Lung (tissue), 12 donors: Measurements from ENCODE around the gene OR51L1. TPM values are rescaled to one million over a fixed set of nuclear protein-coding genes. Genes with fewer than 3 reads are reported as not detected.

Source experiments
- ATAC-seq: fragments of 200-7000 bp; cut with Tn5 transposase; one replicate; pipeline ENCODE4 v1.9.1; 2020; ENCODE audit warnings: moderate number of reproducible peaks; ENCODE audit not compliant: insufficient read depth, low FRiP score
- DNase-seq, 3 donors: peaks; one replicate each; pipeline ENCODE4 v3.0.0-alpha.2; 2013 to 2017
- H3K27ac ChIP-seq, 2 donors: one replicate each; pipeline ENCODE4 v1.5.1; 2013; ENCODE audit warnings: mild to moderate bottlenecking in 2 of 2, moderate library complexity in 2 of 2, control low read depth in 1 of 2, inconsistent platforms in 1 of 2, low read depth in 1 of 2, low read length in 1 of 2
- H3K27me3 ChIP-seq, 3 donors: one replicate each; pipeline ENCODE4 v1.5.1; 2013; ENCODE audit warnings: low read length in 2 of 3; ENCODE audit not compliant: control insufficient read depth in 3 of 3, insufficient read depth in 3 of 3
- H3K36me3 ChIP-seq, 4 donors: one replicate each; pipeline ENCODE4 v1.5.1; 2013; ENCODE audit warnings: low read length in 4 of 4, mild to moderate bottlenecking in 1 of 4, moderate library complexity in 1 of 4; ENCODE audit not compliant: control insufficient read depth in 4 of 4, insufficient read depth in 4 of 4
- H3K4me1 ChIP-seq, 5 donors: one replicate each; pipeline ENCODE4 v1.5.1; 2013; ENCODE audit warnings: low read length in 5 of 5, mild to moderate bottlenecking in 2 of 5, moderate library complexity in 1 of 5; ENCODE audit not compliant: control insufficient read depth in 5 of 5, insufficient read depth in 5 of 5
- H3K4me3 ChIP-seq: one replicate; pipeline ENCODE4 v1.5.1; 2013; ENCODE audit warnings: mild to moderate bottlenecking, control low read depth, moderate library complexity
- H3K9ac ChIP-seq, 2 donors: one replicate each; pipeline ENCODE4 v1.5.1; 2013; ENCODE audit warnings: low read length in 2 of 2, control low read depth in 1 of 2; ENCODE audit not compliant: insufficient read depth in 1 of 2
- H3K9me3 ChIP-seq, 4 donors: one replicate each; pipeline ENCODE4 v1.5.1; 2013; ENCODE audit warnings: low read length in 3 of 4, mild to moderate bottlenecking in 1 of 4, moderate library complexity in 1 of 4; ENCODE audit not compliant: control insufficient read depth in 4 of 4, insufficient read depth in 3 of 4
- WGBS, 2 donors: extraction: QIAGEN DNeasy Blood & Tissue Kit; methylation state at CpG; one replicate each; pipeline ENCODE4 v1.1.7; 2013; 5-methylcytosine and 5-hydroxymethylcytosine counted together
- polyA plus RNA-seq, 2 donors: library from polyadenylated mRNA; stranded (reverse); fragments of 200-250 nt; gene quantifications; one replicate each; pipeline ENCODE4 v1.2.1, GENCODE V29; 2013
- total RNA-seq, 2 donors: library from RNA; depleted of rRNA in 1 of 2; stranded (reverse); fragments of >200 nt in 1 of 2; gene quantifications; one replicate each; pipeline ENCODE4 v1.2.1, GENCODE V29; 2014 to 2021
- TF ChIP-seq, protein P1 (sequence below): IDR thresholded peaks from 2 replicates; pipeline ENCODE4 v1.5.1; 2012; ENCODE audit warnings: mild to moderate bottlenecking; ENCODE audit errors: control extremely low read depth, extremely low read depth
- donor health status: control.
- donor health status: control.
- donor health status: Bipolar disorder and iron deficiency.
- donor health status: healthy.
- donor health status: DM: yes; HTN: yes; CAD: no.

The OR51L1 gene
- total and polyA plus RNA-seq, 4 donors = not detected

DNA sequence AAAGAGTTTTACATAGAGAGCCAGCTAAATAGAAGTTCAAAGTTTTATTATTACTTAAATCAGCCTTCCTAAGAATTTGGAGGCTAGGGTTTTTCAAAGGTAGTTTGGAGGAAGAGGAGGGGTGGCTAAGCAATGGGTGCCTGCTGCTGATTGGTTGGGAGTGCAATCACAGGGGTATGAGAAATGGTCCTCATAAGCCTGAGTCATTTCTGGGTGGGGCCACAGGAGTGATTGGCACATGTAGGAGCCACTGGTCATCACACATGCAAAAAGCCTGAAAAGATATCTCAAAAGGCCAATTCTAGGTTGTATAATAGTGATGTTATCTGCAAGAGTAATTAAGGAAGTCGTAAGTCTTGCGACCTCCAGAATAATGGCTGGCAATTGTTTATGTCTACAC lies 12.9 kb downstream of the OR51L1 start:
- ATAC-seq (no peak), DNase-seq (no peak)
- TF ChIP-seq, protein P1, sequence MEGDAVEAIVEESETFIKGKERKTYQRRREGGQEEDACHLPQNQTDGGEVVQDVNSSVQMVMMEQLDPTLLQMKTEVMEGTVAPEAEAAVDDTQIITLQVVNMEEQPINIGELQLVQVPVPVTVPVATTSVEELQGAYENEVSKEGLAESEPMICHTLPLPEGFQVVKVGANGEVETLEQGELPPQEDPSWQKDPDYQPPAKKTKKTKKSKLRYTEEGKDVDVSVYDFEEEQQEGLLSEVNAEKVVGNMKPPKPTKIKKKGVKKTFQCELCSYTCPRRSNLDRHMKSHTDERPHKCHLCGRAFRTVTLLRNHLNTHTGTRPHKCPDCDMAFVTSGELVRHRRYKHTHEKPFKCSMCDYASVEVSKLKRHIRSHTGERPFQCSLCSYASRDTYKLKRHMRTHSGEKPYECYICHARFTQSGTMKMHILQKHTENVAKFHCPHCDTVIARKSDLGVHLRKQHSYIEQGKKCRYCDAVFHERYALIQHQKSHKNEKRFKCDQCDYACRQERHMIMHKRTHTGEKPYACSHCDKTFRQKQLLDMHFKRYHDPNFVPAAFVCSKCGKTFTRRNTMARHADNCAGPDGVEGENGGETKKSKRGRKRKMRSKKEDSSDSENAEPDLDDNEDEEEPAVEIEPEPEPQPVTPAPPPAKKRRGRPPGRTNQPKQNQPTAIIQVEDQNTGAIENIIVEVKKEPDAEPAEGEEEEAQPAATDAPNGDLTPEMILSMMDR = no peak
- Histone ChIP-seq H3K27ac (no peak overlapping the region), H3K4me1 (no peaks in the 10 kb centered on the region), H3K27me3 (no peaks in the 10 kb centered on the region), H3K9ac (no peak overlapping the region), H3K4me3 (no peak overlapping the region), H3K9me3 (no peaks in the 10 kb centered on the region), H3K36me3 (no peaks in the 10 kb centered on the region)
- WGBS, 2 donors = 27 to 42% methylated on average over 2 of the region's 2 CpGs

DNA sequence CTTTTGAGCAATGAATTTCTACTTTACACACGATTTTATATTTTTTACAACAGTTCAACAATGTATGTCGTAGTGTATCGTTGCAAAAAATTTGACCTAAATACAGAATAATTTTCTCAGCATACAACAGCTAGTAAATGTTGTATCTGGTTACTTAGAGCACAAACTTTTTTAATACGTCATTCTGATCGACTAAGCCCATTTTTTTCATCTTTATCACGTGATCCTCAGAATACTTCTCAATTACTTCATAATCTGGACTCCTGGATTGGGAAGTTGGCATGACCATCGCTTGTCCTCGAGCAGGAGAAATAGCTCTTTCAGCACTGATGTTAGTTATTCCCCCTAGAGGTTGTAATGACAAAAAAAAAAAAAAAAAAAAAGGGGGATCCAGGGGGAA lies 16.6 kb downstream of the OR51L1 start:
- Histone ChIP-seq H3K9me3 (no peaks in the 10 kb centered on the region), H3K9ac (no peak overlapping the region), H3K27me3 (no peaks in the 10 kb centered on the region), H3K27ac (no peak overlapping the region), H3K36me3 (no peaks in the 10 kb centered on the region), H3K4me1 (no peaks in the 10 kb centered on the region), H3K4me3 (no peak overlapping the region)
- DNase-seq = no peak
- TF ChIP-seq, protein P1 = no peak
- no peak for ATAC-seq
- WGBS, 2 donors = 72 to 79% methylated on average over 8 of the region's 8 CpGs

DNA sequence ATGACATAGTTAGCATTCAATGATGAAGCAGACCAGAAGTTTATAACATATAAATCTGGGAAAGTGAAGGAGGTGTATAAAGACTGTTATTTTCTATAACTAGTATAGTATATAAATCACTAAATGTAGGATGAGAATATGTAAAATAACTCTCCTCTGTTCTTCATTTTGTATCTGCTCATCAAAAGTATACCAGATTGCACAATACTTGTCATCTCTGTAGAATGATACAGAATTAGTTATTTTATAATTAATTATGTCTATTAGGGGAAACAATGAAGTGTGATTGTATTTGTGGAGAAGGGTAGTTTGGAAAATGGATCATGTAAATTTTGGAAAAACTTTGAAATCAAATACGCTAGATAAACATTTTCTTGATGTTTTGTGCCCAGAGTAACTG lies 18.4 kb downstream of the OR51L1 start:
- no peak for ATAC-seq

DNA sequence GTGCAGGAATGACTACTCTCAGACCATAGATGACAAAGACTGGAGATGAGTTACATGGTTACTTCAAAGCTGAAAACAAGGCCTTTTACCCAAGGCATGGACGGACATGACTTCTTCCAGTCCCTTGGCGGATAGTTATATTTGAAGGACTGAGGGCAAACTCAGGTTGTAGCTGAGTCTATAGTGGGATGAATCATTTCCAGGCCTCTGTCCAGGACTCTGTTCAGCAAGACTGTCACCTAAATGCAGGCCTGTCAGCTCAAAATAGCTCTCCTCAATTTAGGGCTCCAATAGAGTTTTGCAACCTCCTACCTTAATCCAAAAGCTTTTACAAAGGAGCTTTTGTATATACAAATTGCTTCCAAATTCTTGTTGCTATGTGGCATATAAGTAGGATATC lies 27.3 kb downstream of the OR51L1 start:
- Histone ChIP-seq H3K27me3 (no peaks in the 10 kb centered on the region), H3K9ac (no peak overlapping the region), H3K9me3 (peaks cover 0 to 8% (median 5%) of the 10 kb centered on the region in 4 donors), H3K27ac (no peak overlapping the region), H3K4me1 (no peaks in the 10 kb centered on the region), H3K36me3 (no peaks in the 10 kb centered on the region), H3K4me3 (no peak overlapping the region)
- TF ChIP-seq, protein P1 = no peak
- 87 to 89% methylated on average over 2 of the region's 2 CpGs for WGBS, 2 donors
- ATAC-seq (no peak), DNase-seq (no peak)

More for the DNA sequence above, 18.4 kb downstream of the OR51L1 start:
- Histone ChIP-seq H3K36me3 (no peaks in the 10 kb centered on the region), H3K9me3 (no peaks in the 10 kb centered on the region), H3K27me3 (no peaks in the 10 kb centered on the region), H3K9ac (no peak overlapping the region), H3K4me1 (no peaks in the 10 kb centered on the region), H3K4me3 (no peak overlapping the region), H3K27ac (no peak overlapping the region)
- 86 to 91% methylated on average over 1 of the region's 1 CpG for WGBS, 2 donors
- DNase-seq = no peak
- TF ChIP-seq, protein P1 = no peak
